OCI-LY1 (cell line): ENCODE measurements around the gene POLR2A.

Experiments
- EZH2 ChIP-seq: fragments of 200-600 bp; sonication (generic), shearing (Covaris generic); IDR thresholded peaks from 2 replicates; pipeline ENCODE4 v1.8.0; 2017; ENCODE audit warnings: borderline replicate concordance, mixed run types, mild to moderate bottlenecking, antibody characterized with exemption, low read length, moderate library complexity, mixed read lengths
- TF ChIP-seq, protein P1 (sequence below): fragments of 200-600 bp; sonication (generic), shearing (Covaris generic); IDR thresholded peaks from 2 replicates; pipeline ENCODE4 v1.5.1; 2017; ENCODE audit warnings: mild to moderate bottlenecking, antibody characterized with exemption, low read length, moderate library complexity, mixed read lengths

DNA sequence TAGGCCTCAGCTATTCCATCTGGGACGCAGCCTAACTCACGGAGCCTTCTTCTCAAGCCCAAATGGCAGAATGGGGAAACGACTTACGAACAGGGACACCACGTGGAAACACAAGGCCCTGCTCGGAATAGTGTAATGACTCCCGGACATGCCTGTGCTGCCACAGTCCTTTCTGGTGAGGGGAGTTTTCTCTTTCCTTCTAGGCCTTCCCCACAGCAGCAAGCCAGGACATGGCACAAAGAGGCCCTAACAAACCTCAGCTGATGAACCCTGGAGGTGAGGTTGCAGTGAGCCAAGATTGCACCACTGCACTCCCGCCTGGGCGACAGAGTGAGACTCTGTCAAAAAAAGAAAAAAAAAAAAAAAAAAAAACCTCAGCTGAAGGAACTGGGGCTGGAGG, 20.1 kb upstream of the POLR2A start:
- TF ChIP-seq, protein P1, sequence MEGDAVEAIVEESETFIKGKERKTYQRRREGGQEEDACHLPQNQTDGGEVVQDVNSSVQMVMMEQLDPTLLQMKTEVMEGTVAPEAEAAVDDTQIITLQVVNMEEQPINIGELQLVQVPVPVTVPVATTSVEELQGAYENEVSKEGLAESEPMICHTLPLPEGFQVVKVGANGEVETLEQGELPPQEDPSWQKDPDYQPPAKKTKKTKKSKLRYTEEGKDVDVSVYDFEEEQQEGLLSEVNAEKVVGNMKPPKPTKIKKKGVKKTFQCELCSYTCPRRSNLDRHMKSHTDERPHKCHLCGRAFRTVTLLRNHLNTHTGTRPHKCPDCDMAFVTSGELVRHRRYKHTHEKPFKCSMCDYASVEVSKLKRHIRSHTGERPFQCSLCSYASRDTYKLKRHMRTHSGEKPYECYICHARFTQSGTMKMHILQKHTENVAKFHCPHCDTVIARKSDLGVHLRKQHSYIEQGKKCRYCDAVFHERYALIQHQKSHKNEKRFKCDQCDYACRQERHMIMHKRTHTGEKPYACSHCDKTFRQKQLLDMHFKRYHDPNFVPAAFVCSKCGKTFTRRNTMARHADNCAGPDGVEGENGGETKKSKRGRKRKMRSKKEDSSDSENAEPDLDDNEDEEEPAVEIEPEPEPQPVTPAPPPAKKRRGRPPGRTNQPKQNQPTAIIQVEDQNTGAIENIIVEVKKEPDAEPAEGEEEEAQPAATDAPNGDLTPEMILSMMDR: no peak
- no peak for TF ChIP-seq EZH2
